ENCODE measurements around the gene PLEKHO1. TPM values are rescaled to one million over a fixed set of nuclear protein-coding genes. Genes with fewer than 3 reads are reported as not detected.

PLEKHO1 gene
- polyA plus RNA-seq, 1 donor from 2014 or later = 213 TPM

GRCh38 chr1:150150133-150151021 is 661 bp downstream of the PLEKHO1 start:
- H3K4me3 ChIP-seq (ENCODE audit: low read length) = peak overlapping the region; percentile 91
- H2AFZ ChIP-seq (ENCODE audit: low read depth, low read length) = no peak overlapping the region
- TF ChIP-seq EZH2 (IDR thresholded peaks at IDR 0.05; ENCODE audit: borderline replicate concordance, insufficient read depth, low read length, poor library complexity, severe bottlenecking) (no peak), CTCF (IDR thresholded peaks at IDR 0.05; ENCODE audit: poor library complexity, severe bottlenecking) (no peak), SMC3 (conservative IDR thresholded peaks at IDR 0.05; ENCODE audit: poor library complexity) (no peak), REST (IDR thresholded peaks at IDR 0.05; ENCODE audit: borderline replicate concordance) (no peak), MXI1 (conservative IDR thresholded peaks at IDR 0.05; ENCODE audit: poor library complexity, severe bottlenecking) (no peak), TAF1 (IDR thresholded peaks at IDR 0.05; ENCODE audit: low read depth) (peak; percentile 49), POLR2AphosphoS5 (IDR thresholded peaks at IDR 0.05) (no peak)
- H4K20me1 ChIP-seq (ENCODE audit: insufficient read depth) = peaks cover 2% of the 10 kb centered on the region
- H3K36me3 ChIP-seq (ENCODE audit: insufficient read depth, low read length) = peaks cover 16% of the 10 kb centered on the region
- peak overlapping the region; percentile 98 for H3K9ac ChIP-seq (ENCODE audit: low read length)
- no peaks in the 10 kb centered on the region for H3K27me3 ChIP-seq (ENCODE audit: insufficient read depth, low read depth, low read length)
- no peaks in the 10 kb centered on the region for H3F3A ChIP-seq (ENCODE audit: insufficient read depth, low read length, poor library complexity, severe bottlenecking)
- peak overlapping the region; percentile 98 for H3K27ac ChIP-seq (ENCODE audit: low read length)
- no peaks in the 10 kb centered on the region for H3K9me2 ChIP-seq (ENCODE audit: insufficient read depth, low read length)
- peaks cover 75% of the 10 kb centered on the region for H3K79me2 ChIP-seq (replicated peaks; ENCODE audit: insufficient read depth, low read length)
- H3K4me2 ChIP-seq (ENCODE audit: low read length) = peak overlapping the region; percentile 80
- H3K9me3 ChIP-seq (ENCODE audit: low read length) = no peaks in the 10 kb centered on the region

- peaks cover 2% of the 10 kb centered on the region for H4K20me1 ChIP-seq (ENCODE audit: insufficient read depth)
- H3K9me2 ChIP-seq (ENCODE audit: insufficient read depth, low read length) = no peaks in the 10 kb centered on the region
- peak overlapping the region; percentile 80 for H3K4me2 ChIP-seq (ENCODE audit: low read length)
- no peaks in the 10 kb centered on the region for H3K9me3 ChIP-seq (ENCODE audit: low read length)
- TF ChIP-seq SMC3 (conservative IDR thresholded peaks at IDR 0.05; ENCODE audit: poor library complexity) (no peak), RAD21 (conservative IDR thresholded peaks at IDR 0.05) (no peak), EZH2 (IDR thresholded peaks at IDR 0.05; ENCODE audit: borderline replicate concordance, insufficient read depth, low read length, poor library complexity, severe bottlenecking) (no peak), EP300 (conservative IDR thresholded peaks at IDR 0.05; ENCODE audit: poor library complexity, severe bottlenecking) (no peak), MXI1 (conservative IDR thresholded peaks at IDR 0.05; ENCODE audit: poor library complexity, severe bottlenecking) (no peak), TAF1 (IDR thresholded peaks at IDR 0.05; ENCODE audit: low read depth) (no peak), CTCF (IDR thresholded peaks at IDR 0.05; ENCODE audit: poor library complexity, severe bottlenecking) (no peak), POLR2AphosphoS5 (IDR thresholded peaks at IDR 0.05) (no peak), REST (IDR thresholded peaks at IDR 0.05; ENCODE audit: borderline replicate concordance) (no peak)
- peaks cover 76% of the 10 kb centered on the region for H3K79me2 ChIP-seq (replicated peaks; ENCODE audit: insufficient read depth, low read length)
- H3F3A ChIP-seq (ENCODE audit: insufficient read depth, low read length, poor library complexity, severe bottlenecking) = no peaks in the 10 kb centered on the region
- no peak overlapping the region for H2AFZ ChIP-seq (ENCODE audit: low read depth, low read length)
- no peaks in the 10 kb centered on the region for H3K27me3 ChIP-seq (ENCODE audit: insufficient read depth, low read depth, low read length)
- H3K9ac ChIP-seq (ENCODE audit: low read length) = peak overlapping the region; percentile 98
- H3K4me3 ChIP-seq (ENCODE audit: low read length) = peak overlapping the region; percentile 91
- H3K36me3 ChIP-seq (ENCODE audit: insufficient read depth, low read length) = peaks cover 18% of the 10 kb centered on the region
- peak overlapping the region; percentile 98 for H3K27ac ChIP-seq (ENCODE audit: low read length)
Measured at GRCh38 chr1:150151291-150152181, 1.8 kb downstream of the PLEKHO1 start.
